DOHH2 (cell line): ENCODE results near the gene TMEM154.

ENCODE experiments used
- H3F3A ChIP-seq: fragments of 200-600 bp; sonication (generic), shearing (Covaris generic); 2 replicates; pipeline ENCODE4 v1.6.0; 2016; ENCODE audit warnings: antibody characterized with exemption, mild to moderate bottlenecking; ENCODE audit not compliant: control insufficient read depth, insufficient read depth
- H3K27ac ChIP-seq: fragments of 200-600 bp; sonication (generic); 2 replicates; pipeline ENCODE4 v1.5.1; 2014; ENCODE audit warnings: low read depth, mild to moderate bottlenecking, low read length, moderate library complexity
- H3K27me3 ChIP-seq: fragments of 200-600 bp; sonication (generic); 2 replicates; pipeline ENCODE4 v1.6.1; 2014; ENCODE audit warnings: mild to moderate bottlenecking, low read length, mixed read lengths; ENCODE audit not compliant: control insufficient read depth
- H3K36me3 ChIP-seq: fragments of 200-600 bp; sonication (generic); 2 replicates; pipeline ENCODE4 v1.6.1; 2014; ENCODE audit warnings: mild to moderate bottlenecking, low read length, moderate library complexity, mixed read lengths; ENCODE audit not compliant: control insufficient read depth
- H3K4me1 ChIP-seq: fragments of 200-600 bp; sonication (generic); 2 replicates; pipeline ENCODE4 v1.6.1; 2014; ENCODE audit warnings: mild to moderate bottlenecking, low read length, mixed read lengths; ENCODE audit not compliant: control insufficient read depth
- H3K4me2 ChIP-seq: fragments of 200-600 bp; sonication (generic); 2 replicates; pipeline ENCODE4 v1.6.0; 2014; ENCODE audit warnings: mild to moderate bottlenecking, low read length, moderate library complexity
- H3K4me3 ChIP-seq: fragments of 200-600 bp; sonication (generic); 2 replicates; pipeline ENCODE4 v1.5.1; 2014; ENCODE audit warnings: mild to moderate bottlenecking, low read length, mixed read lengths
- H3K79me2 ChIP-seq: fragments of 200-600 bp; sonication (generic); 2 replicates; pipeline ENCODE4 v1.6.1; 2014; ENCODE audit warnings: mild to moderate bottlenecking, low read length, mixed read lengths; ENCODE audit not compliant: control insufficient read depth
- H3K9me2 ChIP-seq: fragments of 200-600 bp; sonication (generic); replicated peaks from 2 replicates; pipeline ENCODE4 v1.6.1; 2014; ENCODE audit warnings: mild to moderate bottlenecking, low read length, mixed read lengths; ENCODE audit not compliant: control insufficient read depth
- H3K9me3 ChIP-seq: fragments of 200-600 bp; sonication (generic); 2 replicates; pipeline ENCODE4 v1.6.1; 2014; ENCODE audit warnings: antibody characterized with exemption, low read length, mixed read lengths; ENCODE audit not compliant: control insufficient read depth, insufficient read depth
- H4K20me1 ChIP-seq: fragments of 200-600 bp; sonication (generic); 2 replicates; pipeline ENCODE4 v1.6.0; 2014; ENCODE audit warnings: low read depth, mild to moderate bottlenecking, antibody characterized with exemption, low read length, moderate library complexity; ENCODE audit not compliant: control insufficient read depth, insufficient read depth
- EZH2phosphoT487 ChIP-seq: fragments of 200-600 bp; sonication (generic); IDR thresholded peaks from 2 replicates; pipeline ENCODE4 v1.6.1; 2017; ENCODE audit warnings: borderline replicate concordance, mild to moderate bottlenecking, antibody characterized with exemption, low read length, moderate library complexity, mixed read lengths
- TF ChIP-seq, protein P1 (sequence below): fragments of 200-600 bp; sonication (generic); IDR thresholded peaks from one replicate; pipeline ENCODE4 v1.5.1; 2014; ENCODE audit warnings: antibody characterized with exemption, mild to moderate bottlenecking, low read depth, low read length; ENCODE audit not compliant: poor library complexity, severe bottlenecking

The TMEM154 gene

DNA sequence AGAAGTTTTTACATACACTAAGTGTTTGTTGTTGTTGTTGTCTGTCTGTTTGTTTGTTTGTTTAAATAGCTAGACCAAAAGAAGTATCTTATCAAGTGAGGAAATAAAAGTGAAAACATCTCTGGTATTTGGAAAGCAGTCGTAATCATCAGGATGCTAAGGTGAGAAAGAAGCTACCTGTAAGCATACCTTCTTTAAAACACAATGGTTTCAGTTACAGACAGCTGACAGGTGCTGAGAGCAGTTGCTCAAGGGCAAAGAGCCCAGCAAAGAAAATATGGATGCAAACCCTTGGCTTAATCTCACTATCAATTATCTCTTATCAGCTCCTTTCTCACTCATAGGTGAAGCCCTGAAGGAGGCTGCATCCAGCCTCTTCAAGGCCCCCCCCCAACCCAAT lies 101.1 kb downstream of the TMEM154 start:
- Histone ChIP-seq H3K27me3 (no peaks in the 10 kb centered on the region), H3K4me3 (no peak overlapping the region), H3K4me2 (no peak overlapping the region), H3K36me3 (no peaks in the 10 kb centered on the region), H3K4me1 (peaks cover 8% of the 10 kb centered on the region), H3F3A (no peaks in the 10 kb centered on the region), H3K9me3 (no peaks in the 10 kb centered on the region), H3K27ac (no peak overlapping the region), H4K20me1 (no peaks in the 10 kb centered on the region), H3K79me2 (no peaks in the 10 kb centered on the region), H3K9me2 (no peaks in the 10 kb centered on the region)
- TF ChIP-seq EZH2phosphoT487: no peak
- TF ChIP-seq, protein P1, sequence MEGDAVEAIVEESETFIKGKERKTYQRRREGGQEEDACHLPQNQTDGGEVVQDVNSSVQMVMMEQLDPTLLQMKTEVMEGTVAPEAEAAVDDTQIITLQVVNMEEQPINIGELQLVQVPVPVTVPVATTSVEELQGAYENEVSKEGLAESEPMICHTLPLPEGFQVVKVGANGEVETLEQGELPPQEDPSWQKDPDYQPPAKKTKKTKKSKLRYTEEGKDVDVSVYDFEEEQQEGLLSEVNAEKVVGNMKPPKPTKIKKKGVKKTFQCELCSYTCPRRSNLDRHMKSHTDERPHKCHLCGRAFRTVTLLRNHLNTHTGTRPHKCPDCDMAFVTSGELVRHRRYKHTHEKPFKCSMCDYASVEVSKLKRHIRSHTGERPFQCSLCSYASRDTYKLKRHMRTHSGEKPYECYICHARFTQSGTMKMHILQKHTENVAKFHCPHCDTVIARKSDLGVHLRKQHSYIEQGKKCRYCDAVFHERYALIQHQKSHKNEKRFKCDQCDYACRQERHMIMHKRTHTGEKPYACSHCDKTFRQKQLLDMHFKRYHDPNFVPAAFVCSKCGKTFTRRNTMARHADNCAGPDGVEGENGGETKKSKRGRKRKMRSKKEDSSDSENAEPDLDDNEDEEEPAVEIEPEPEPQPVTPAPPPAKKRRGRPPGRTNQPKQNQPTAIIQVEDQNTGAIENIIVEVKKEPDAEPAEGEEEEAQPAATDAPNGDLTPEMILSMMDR: no peak

DNA sequence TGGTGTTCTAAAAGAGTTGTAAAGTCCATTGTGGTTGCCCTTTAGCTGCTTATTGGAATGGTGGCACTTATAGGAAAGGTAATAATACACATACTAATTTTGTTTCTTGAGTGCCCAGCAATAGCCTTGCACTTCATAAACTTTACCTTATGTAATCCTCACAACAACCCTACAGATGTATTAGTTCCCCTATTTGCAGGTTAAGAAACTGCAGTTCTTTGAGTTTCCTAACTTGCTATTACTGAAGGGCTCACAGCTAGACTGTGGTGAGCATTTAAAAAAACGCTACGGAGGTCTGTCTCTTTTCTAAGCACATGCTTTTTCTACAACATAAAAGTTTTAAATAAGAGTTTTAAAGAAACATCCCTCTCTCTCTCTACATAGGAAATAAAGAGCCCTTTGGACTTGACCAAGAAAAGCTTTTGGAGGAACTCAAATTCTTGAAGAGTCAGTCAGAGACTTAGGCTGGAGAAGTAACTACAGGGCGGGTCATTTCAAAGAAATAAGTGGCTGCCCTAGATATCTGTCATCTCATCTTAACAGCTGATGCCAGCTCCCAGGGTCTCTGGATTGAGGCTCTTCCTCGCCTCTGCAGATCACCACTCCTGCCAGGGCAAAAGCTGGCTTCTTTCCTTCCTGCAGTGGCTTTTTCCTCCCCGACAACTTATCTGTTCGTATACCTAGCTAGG lies 101.9 kb downstream of the TMEM154 start:
- no peaks in the 10 kb centered on the region for H3K9me2 ChIP-seq
- no peaks in the 10 kb centered on the region for H4K20me1 ChIP-seq
- no peaks in the 10 kb centered on the region for H3K27me3 ChIP-seq
- no peaks in the 10 kb centered on the region for H3F3A ChIP-seq
- peaks cover 8% of the 10 kb centered on the region for H3K4me1 ChIP-seq
- no peaks in the 10 kb centered on the region for H3K9me3 ChIP-seq
- H3K79me2 ChIP-seq: no peaks in the 10 kb centered on the region
- H3K4me2 ChIP-seq: no peak overlapping the region
- no peak overlapping the region for H3K27ac ChIP-seq
- TF ChIP-seq, protein P1: no peak
- TF ChIP-seq EZH2phosphoT487: no peak
- H3K36me3 ChIP-seq: no peaks in the 10 kb centered on the region
- H3K4me3 ChIP-seq: no peak overlapping the region

DNA sequence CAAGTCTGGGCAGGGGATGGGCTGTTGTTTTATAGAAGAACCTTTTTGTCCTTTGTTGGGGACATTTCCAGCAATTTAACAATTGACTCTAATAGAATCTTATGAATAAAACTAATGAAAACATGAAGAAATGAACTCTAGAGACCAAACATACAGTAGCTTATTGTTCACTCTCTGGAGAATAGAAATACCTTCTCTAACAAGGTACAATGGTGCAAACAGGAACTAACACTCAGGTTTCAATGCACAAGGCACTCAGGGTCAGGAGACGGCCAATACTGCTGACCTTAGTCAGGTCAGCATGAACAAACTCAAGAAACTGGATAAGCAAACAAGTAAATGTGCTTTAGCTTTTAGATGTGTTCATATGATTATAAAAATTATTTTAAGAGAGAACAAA lies 104.3 kb downstream of the TMEM154 start:
- Histone ChIP-seq H3K4me3 (no peak overlapping the region), H3K27me3 (no peaks in the 10 kb centered on the region), H3K4me1 (peaks cover 2% of the 10 kb centered on the region), H4K20me1 (no peaks in the 10 kb centered on the region), H3K4me2 (no peak overlapping the region), H3K27ac (no peak overlapping the region), H3F3A (no peaks in the 10 kb centered on the region), H3K9me3 (no peaks in the 10 kb centered on the region), H3K36me3 (no peaks in the 10 kb centered on the region), H3K9me2 (no peaks in the 10 kb centered on the region), H3K79me2 (no peaks in the 10 kb centered on the region)
- TF ChIP-seq EZH2phosphoT487: no peak
- TF ChIP-seq, protein P1: no peak
